Astrocyte (in vitro differentiated cells and primary cell): ENCODE results near the gene SAFB2.

ENCODE experiments used
- EZH2 ChIP-seq: IDR thresholded peaks from 2 replicates; pipeline ENCODE4 v1.6.1; 2012; ENCODE audit warnings: mild to moderate bottlenecking, low read length, inconsistent platforms; ENCODE audit not compliant: insufficient read depth
- TF ChIP-seq, protein P1 (sequence below): IDR thresholded peaks from 2 replicates; pipeline ENCODE4 v1.5.1; 2011; ENCODE audit warnings: low read depth, mild to moderate bottlenecking, inconsistent platforms, low read length, moderate library complexity; ENCODE audit not compliant: insufficient read depth

GRCh38 chr19:5547881-5548280 is 74.7 kb downstream of the SAFB2 start:
- TF ChIP-seq, protein P1, sequence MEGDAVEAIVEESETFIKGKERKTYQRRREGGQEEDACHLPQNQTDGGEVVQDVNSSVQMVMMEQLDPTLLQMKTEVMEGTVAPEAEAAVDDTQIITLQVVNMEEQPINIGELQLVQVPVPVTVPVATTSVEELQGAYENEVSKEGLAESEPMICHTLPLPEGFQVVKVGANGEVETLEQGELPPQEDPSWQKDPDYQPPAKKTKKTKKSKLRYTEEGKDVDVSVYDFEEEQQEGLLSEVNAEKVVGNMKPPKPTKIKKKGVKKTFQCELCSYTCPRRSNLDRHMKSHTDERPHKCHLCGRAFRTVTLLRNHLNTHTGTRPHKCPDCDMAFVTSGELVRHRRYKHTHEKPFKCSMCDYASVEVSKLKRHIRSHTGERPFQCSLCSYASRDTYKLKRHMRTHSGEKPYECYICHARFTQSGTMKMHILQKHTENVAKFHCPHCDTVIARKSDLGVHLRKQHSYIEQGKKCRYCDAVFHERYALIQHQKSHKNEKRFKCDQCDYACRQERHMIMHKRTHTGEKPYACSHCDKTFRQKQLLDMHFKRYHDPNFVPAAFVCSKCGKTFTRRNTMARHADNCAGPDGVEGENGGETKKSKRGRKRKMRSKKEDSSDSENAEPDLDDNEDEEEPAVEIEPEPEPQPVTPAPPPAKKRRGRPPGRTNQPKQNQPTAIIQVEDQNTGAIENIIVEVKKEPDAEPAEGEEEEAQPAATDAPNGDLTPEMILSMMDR, result peak; percentile 30
- TF ChIP-seq EZH2, result no peak
